GM21723 (cell line): Measurements from ENCODE around the gene LGMN.

Experiments used
- ATAC-seq: cut with Tn5 transposase; IDR thresholded peaks from one replicate; pipeline ENCODE4 v1.9.1; 2021; ENCODE audit warnings: mild to moderate bottlenecking, moderate library complexity; ENCODE audit not compliant: unreplicated experiment

Gene LGMN

DNA sequence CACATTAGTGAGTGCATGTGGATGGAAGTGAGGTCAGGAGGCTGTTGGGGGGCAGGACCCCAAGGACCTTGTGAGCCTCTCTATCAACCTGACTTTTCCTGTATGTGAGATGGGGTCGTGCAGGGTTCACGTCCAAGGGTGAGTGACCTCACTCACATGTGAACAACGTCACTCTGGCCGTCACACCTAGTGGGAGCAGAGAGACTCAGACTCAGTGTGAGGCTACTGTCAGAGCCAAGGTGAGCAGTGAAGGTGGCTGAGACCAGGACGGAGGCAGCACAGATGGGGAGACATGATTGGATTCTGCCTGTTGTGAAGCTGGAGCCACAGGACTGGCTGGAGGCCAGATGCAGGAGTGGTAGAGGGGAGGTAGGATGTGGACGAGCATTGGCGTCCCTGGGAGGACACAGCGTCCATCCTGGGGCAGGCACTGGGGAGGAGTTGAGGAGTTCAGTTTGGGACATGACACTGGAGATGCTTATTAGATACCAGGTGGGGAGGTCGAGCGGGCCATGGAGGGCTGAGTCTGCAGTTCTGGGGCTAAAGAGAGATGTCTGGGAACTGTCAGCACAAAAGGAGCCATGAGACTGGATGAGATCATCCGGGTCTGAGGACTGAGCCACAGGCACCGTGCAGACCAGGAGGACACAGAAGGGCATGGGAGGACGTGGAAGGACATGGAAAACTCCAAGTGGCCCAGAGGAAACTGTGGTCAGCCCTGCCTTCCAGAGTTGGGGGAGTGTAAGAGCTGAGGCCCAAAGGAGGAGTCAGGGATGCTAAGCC, 92.8 kb downstream of the LGMN start:
- ATAC-seq, result no peak

GRCh38 chr14:92654239-92654901, 94.1 kb downstream of the LGMN start:
- ATAC-seq, result no peak
